OCI-LY1 (cell line): ENCODE measurements around the gene PTH1R.

Source experiments
- H2AFZ ChIP-seq: fragments of 200-600 bp; sonication (generic), shearing (Covaris generic); 2 replicates; pipeline ENCODE4 v1.6.0; 2014; ENCODE audit warnings: antibody characterized with exemption, mild to moderate bottlenecking, low read length
- H3F3A ChIP-seq: fragments of 200-600 bp; sonication (generic), shearing (Covaris generic); 2 replicates; pipeline ENCODE4 v1.6.0; 2014; ENCODE audit warnings: mild to moderate bottlenecking, antibody characterized with exemption, low read length, moderate library complexity; ENCODE audit not compliant: insufficient read depth
- H3K27ac ChIP-seq: fragments of 200-600 bp; sonication (generic); 2 replicates; pipeline ENCODE4 v1.5.1; 2014; ENCODE audit warnings: low read length, mixed run types, mild to moderate bottlenecking, low read depth; ENCODE audit not compliant: poor library complexity, severe bottlenecking
- H3K27me3 ChIP-seq: fragments of 200-600 bp; sonication (generic); 2 replicates; pipeline ENCODE4 v1.6.0; 2014; ENCODE audit warnings: antibody characterized with exemption, mild to moderate bottlenecking, low read length, moderate library complexity; ENCODE audit not compliant: insufficient read depth
- H3K36me3 ChIP-seq: fragments of 200-600 bp; sonication (generic); 2 replicates; pipeline ENCODE4 v1.6.1; 2014; ENCODE audit warnings: mild to moderate bottlenecking, antibody characterized with exemption, low read length, moderate library complexity, mixed read lengths; ENCODE audit not compliant: insufficient read depth
- H3K4me1 ChIP-seq: fragments of 200-600 bp; sonication (generic); 2 replicates; pipeline ENCODE4 v1.5.1; 2014; ENCODE audit warnings: mild to moderate bottlenecking, low read length, moderate library complexity; ENCODE audit not compliant: insufficient read depth, severe bottlenecking
- H3K4me2 ChIP-seq: fragments of 200-600 bp; sonication (generic), shearing (Covaris generic); 2 replicates; pipeline ENCODE4 v1.6.1; 2014; ENCODE audit warnings: low read length
- H3K4me3 ChIP-seq: fragments of 200-600 bp; sonication (generic); 2 replicates; pipeline ENCODE4 v1.5.1; 2014; ENCODE audit warnings: low read length, low read depth, mild to moderate bottlenecking, mixed read lengths; ENCODE audit not compliant: poor library complexity, severe bottlenecking
- H3K79me2 ChIP-seq: fragments of 200-600 bp; shearing (Covaris generic); 2 replicates; pipeline ENCODE4 v1.6.1; 2016; ENCODE audit warnings: mixed run types, low read length, mixed read lengths; ENCODE audit not compliant: insufficient read depth
- H3K9ac ChIP-seq: fragments of 200-600 bp; sonication (generic), shearing (Covaris generic); 2 replicates; pipeline ENCODE4 v1.6.1; 2014; ENCODE audit warnings: mild to moderate bottlenecking, low read length, mixed read lengths
- H3K9me2 ChIP-seq: fragments of 200-600 bp; sonication (generic), shearing (Covaris generic); 2 replicates; pipeline ENCODE4 v1.6.1; 2014; ENCODE audit warnings: low read depth, mild to moderate bottlenecking, low read length, mixed read lengths
- H3K9me3 ChIP-seq: fragments of 200-600 bp; shearing (Covaris generic); 2 replicates; pipeline ENCODE4 v1.6.1; 2014; ENCODE audit warnings: low read length, mixed read lengths
- H4K20me1 ChIP-seq: fragments of 200-600 bp; sonication (generic), shearing (Covaris generic); 2 replicates; pipeline ENCODE4 v1.6.0; 2016; ENCODE audit warnings: mild to moderate bottlenecking, low read length; ENCODE audit not compliant: insufficient read depth
- CTCF ChIP-seq: fragments of 200-600 bp; sonication (generic), shearing (Covaris generic); IDR thresholded peaks from 2 replicates; pipeline ENCODE4 v1.5.1; 2017; ENCODE audit warnings: mild to moderate bottlenecking, antibody characterized with exemption, low read length, moderate library complexity, mixed read lengths
- EZH2 ChIP-seq: fragments of 200-600 bp; sonication (generic), shearing (Covaris generic); IDR thresholded peaks from 2 replicates; pipeline ENCODE4 v1.8.0; 2017; ENCODE audit warnings: borderline replicate concordance, mixed run types, mild to moderate bottlenecking, antibody characterized with exemption, low read length, moderate library complexity, mixed read lengths

The PTH1R gene

GRCh38 chr3:46897031-46897430 lies 19.5 kb downstream of the PTH1R start:
- Histone ChIP-seq H3K4me2 (no peak overlapping the region), H2AFZ (no peak overlapping the region), H4K20me1 (no peaks in the 10 kb centered on the region), H3K9ac (no peak overlapping the region), H3K9me2 (no peaks in the 10 kb centered on the region), H3K27ac (no peak overlapping the region), H3F3A (no peaks in the 10 kb centered on the region), H3K4me1 (no peaks in the 10 kb centered on the region), H3K36me3 (no peaks in the 10 kb centered on the region), H3K27me3 (0 out of 2 replicates have a peak, but pooled peaks cover 4% of the 10 kb centered on the region), H3K9me3 (no peaks in the 10 kb centered on the region), H3K4me3 (no peak overlapping the region), H3K79me2 (no peaks in the 10 kb centered on the region)
- TF ChIP-seq EZH2 (no peak), CTCF (no peak)

GRCh38 chr3:46897829-46898320 lies 20.4 kb downstream of the PTH1R start:
- H3K4me1 ChIP-seq, result no peaks in the 10 kb centered on the region
- H3K9ac ChIP-seq, result no peak overlapping the region
- H3K27ac ChIP-seq, result no peak overlapping the region
- 0 out of 2 replicates have a peak, but pooled peaks cover 4% of the 10 kb centered on the region for H3K27me3 ChIP-seq
- no peaks in the 10 kb centered on the region for H3K36me3 ChIP-seq
- peak overlapping the region; percentile 5 for H3K4me3 ChIP-seq
- H4K20me1 ChIP-seq, result no peaks in the 10 kb centered on the region
- H3K9me3 ChIP-seq, result no peaks in the 10 kb centered on the region
- no peaks in the 10 kb centered on the region for H3K79me2 ChIP-seq
- H2AFZ ChIP-seq, result no peak overlapping the region
- H3K9me2 ChIP-seq, result no peaks in the 10 kb centered on the region
- peak; percentile 52 for TF ChIP-seq CTCF
- TF ChIP-seq EZH2, result no peak
- H3K4me2 ChIP-seq, result peak overlapping the region; percentile 47; the same call in 1 of the 2 replicates
- no peaks in the 10 kb centered on the region for H3F3A ChIP-seq

- Histone ChIP-seq H4K20me1 (no peaks in the 10 kb centered on the region), H3K4me3 (peak overlapping the region; percentile 5), H3K27me3 (0 out of 2 replicates have a peak, but pooled peaks cover 4% of the 10 kb centered on the region), H3K9me2 (no peaks in the 10 kb centered on the region), H3K27ac (no peak overlapping the region), H2AFZ (no peak overlapping the region), H3F3A (no peaks in the 10 kb centered on the region), H3K36me3 (no peaks in the 10 kb centered on the region), H3K4me2 (peak overlapping the region; percentile 47; the same call in 1 of the 2 replicates), H3K4me1 (no peaks in the 10 kb centered on the region), H3K9me3 (no peaks in the 10 kb centered on the region), H3K79me2 (no peaks in the 10 kb centered on the region), H3K9ac (no peak overlapping the region)
- TF ChIP-seq CTCF (no peak), EZH2 (no peak)
Measured at GRCh38 chr3:46898321-46899150, 21.0 kb downstream of the PTH1R start.
